ENCODE results near the gene ATG7.

DNA sequence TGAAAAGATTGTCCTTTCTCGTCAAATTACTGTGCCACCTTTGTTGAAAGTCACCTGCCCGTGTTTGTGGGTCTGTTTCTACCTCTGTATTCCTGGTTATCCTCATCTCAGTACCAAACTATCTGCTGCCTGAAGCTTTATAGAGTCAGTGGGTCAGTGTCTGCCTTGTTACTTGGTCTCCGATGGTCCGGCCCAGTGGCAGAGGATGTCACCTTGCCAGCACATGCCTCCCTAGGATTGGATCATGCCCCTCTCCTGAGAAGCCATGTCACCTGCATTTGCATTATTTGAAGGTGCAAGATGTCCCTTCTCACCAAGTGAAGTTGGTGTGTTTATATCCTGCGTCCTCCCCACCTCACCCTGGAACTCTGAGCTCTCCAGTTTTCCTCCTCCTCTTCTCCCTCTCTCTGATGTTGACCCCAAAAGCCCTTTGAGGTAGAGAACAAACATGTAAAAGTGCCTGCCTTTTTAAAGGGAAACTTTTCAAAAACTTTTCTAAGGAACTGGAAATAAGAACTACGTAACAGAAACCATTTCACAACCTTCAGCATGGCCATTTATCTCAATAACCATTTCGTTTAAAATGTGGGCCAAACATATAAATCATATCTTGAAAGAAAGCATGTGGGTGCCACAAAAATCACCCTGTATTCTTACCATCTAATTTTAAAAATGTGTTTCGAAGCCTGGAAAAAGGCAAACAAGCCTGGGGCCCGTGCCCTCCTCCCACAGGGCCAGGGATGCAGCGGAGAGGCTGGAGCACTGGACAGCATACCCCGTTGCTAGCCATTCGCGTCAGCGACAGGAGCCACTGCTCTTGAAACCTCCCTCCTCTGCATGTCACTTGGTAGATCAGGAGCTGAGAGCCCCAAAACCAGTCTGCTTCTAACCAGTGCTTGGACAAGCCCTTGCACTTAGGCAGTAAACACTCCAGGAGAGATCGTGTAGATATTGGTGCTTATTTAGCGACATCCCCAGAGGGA, 269.4 kb downstream of the ATG7 start:
- TF ChIP-seq POLR2AphosphoS5 (IDR thresholded peaks at IDR 0.05; ENCODE audit: borderline replicate concordance, low read depth, low read length), result no peak
- TF ChIP-seq EZH2 (IDR thresholded peaks at IDR 0.05), result no peak

Data from SK-N-MC (cell line).